Measurements from ENCODE around the gene F8A2. TPM values are rescaled to one million over a fixed set of nuclear protein-coding genes. Genes with fewer than 3 reads are reported as not detected.
"Not testable (repeated sequence)": the region's sequence is repeated elsewhere in the genome, so short reads cannot be mapped to it uniquely, and the experiment has no call there.

The F8A2 gene
- total and polyA plus RNA-seq, 2 of the 4 experiments (the other 2 are of a cell fraction), result not detected

- H3K36me3 ChIP-seq (ENCODE audit: control insufficient read depth, insufficient read depth, low read length); H2BK20ac ChIP-seq (ENCODE audit: low read depth, low read length); in situ Hi-C loops (cut with MboI; ENCODE audit: low sequenced_read_pairs); H3K9ac ChIP-seq (ENCODE audit: low read depth, low read length); H3K79me1 ChIP-seq (ENCODE audit: low read depth in 1 of 2, low read length in 2 of 2); dilution Hi-C loops (cut with HindIII; ENCODE audit: low sequenced_read_pairs, unreplicated experiment); H3K14ac ChIP-seq (replicated peaks; ENCODE audit: low read depth, low read length); H3K4ac ChIP-seq (ENCODE audit: low read depth, low read length); H3K18ac ChIP-seq (ENCODE audit: low read depth, low read length); H2BK5ac ChIP-seq (ENCODE audit: low read depth, low read length, poor library complexity, severe bottlenecking); H3K9me1 ChIP-seq (ENCODE audit: insufficient read depth, low read length); H3K56ac ChIP-seq (ENCODE audit: extremely low read depth, insufficient read depth, low read length); H3K27me3 ChIP-seq (ENCODE audit: control insufficient read depth, insufficient read depth, low read length); H4K91ac ChIP-seq (ENCODE audit: insufficient read depth, low read depth, low read length); H4K20me1 ChIP-seq (ENCODE audit: insufficient read depth, low read length); H4K8ac ChIP-seq (ENCODE audit: low read depth in 2 of 2, low read length in 2 of 2); ATAC-seq (ENCODE audit: low read depth); intact Hi-C loops (cut with micrococcal nuclease); CTCF ChIA-PET; POLR2A ChIA-PET (ENCODE audit: unreplicated experiment); H2AK9ac ChIP-seq (replicated peaks; ENCODE audit: low read depth, low read length, poor library complexity); BruUV-seq (replicated peaks); H3K9me3 ChIP-seq (ENCODE audit: control insufficient read depth, insufficient read depth, low read length); H3K4me2 ChIP-seq (ENCODE audit: low read depth, low read length); H4K5ac ChIP-seq (ENCODE audit: low read depth, low read length); DNase-seq; H2BK15ac ChIP-seq (ENCODE audit: low read depth, low read length); H2AK5ac ChIP-seq (ENCODE audit: low read depth, low read length); H3K27ac ChIP-seq (ENCODE audit: insufficient read depth, low read length); H3K23ac ChIP-seq (ENCODE audit: low read depth, low read length); H2BK120ac ChIP-seq (ENCODE audit: low read depth, low read length); H3K4me1 ChIP-seq (ENCODE audit: control insufficient read depth, insufficient read depth, low read length); H2AFZ ChIP-seq (replicated peaks; ENCODE audit: low read length, poor library complexity); H3K4me3 ChIP-seq (ENCODE audit: insufficient read depth, low read depth, low read length): not testable (repeated sequence)
- WGBS, 2 experiments (ENCODE audit: extremely low coverage in 2 of 2, insufficient read length in 1 of 2), result no CpG with 5 or more reads among the region's 7 CpGs
Observed at GRCh38 chrX:155379802-155380201, 2.1 kb upstream of the F8A2 start.

GRCh38 chrX:155382529-155382967 is 653 bp downstream of the F8A2 start:
- dilution Hi-C loops (cut with HindIII; ENCODE audit: low sequenced_read_pairs, unreplicated experiment); POLR2A ChIA-PET (ENCODE audit: unreplicated experiment); H3K14ac ChIP-seq (replicated peaks; ENCODE audit: low read depth, low read length); intact Hi-C loops (cut with micrococcal nuclease); H2BK5ac ChIP-seq (ENCODE audit: low read depth, low read length, poor library complexity, severe bottlenecking); H3K4ac ChIP-seq (ENCODE audit: low read depth, low read length); H3K4me3 ChIP-seq (ENCODE audit: insufficient read depth, low read depth, low read length); H2AFZ ChIP-seq (replicated peaks; ENCODE audit: low read length, poor library complexity); BruUV-seq (replicated peaks); H3K9ac ChIP-seq (ENCODE audit: low read depth, low read length); H2BK15ac ChIP-seq (ENCODE audit: low read depth, low read length); H3K4me1 ChIP-seq (ENCODE audit: control insufficient read depth, insufficient read depth, low read length); H3K27ac ChIP-seq (ENCODE audit: insufficient read depth, low read length); H3K36me3 ChIP-seq (ENCODE audit: control insufficient read depth, insufficient read depth, low read length); DNase-seq; H2AK5ac ChIP-seq (ENCODE audit: low read depth, low read length); H3K9me3 ChIP-seq (ENCODE audit: control insufficient read depth, insufficient read depth, low read length); H3K27me3 ChIP-seq (ENCODE audit: control insufficient read depth, insufficient read depth, low read length); H4K91ac ChIP-seq (ENCODE audit: insufficient read depth, low read depth, low read length); H3K79me1 ChIP-seq (ENCODE audit: low read depth in 1 of 2, low read length in 2 of 2); H4K20me1 ChIP-seq (ENCODE audit: insufficient read depth, low read length); H3K23ac ChIP-seq (ENCODE audit: low read depth, low read length); H4K5ac ChIP-seq (ENCODE audit: low read depth, low read length); in situ Hi-C loops (cut with MboI; ENCODE audit: low sequenced_read_pairs); H3K9me1 ChIP-seq (ENCODE audit: insufficient read depth, low read length); H3K56ac ChIP-seq (ENCODE audit: extremely low read depth, insufficient read depth, low read length); H2AK9ac ChIP-seq (replicated peaks; ENCODE audit: low read depth, low read length, poor library complexity); H4K8ac ChIP-seq (ENCODE audit: low read depth in 2 of 2, low read length in 2 of 2); H3K18ac ChIP-seq (ENCODE audit: low read depth, low read length); H2BK120ac ChIP-seq (ENCODE audit: low read depth, low read length); H2BK20ac ChIP-seq (ENCODE audit: low read depth, low read length); CTCF ChIA-PET; H3K4me2 ChIP-seq (ENCODE audit: low read depth, low read length): not testable (repeated sequence)
- ATAC-seq (ENCODE audit: low read depth), result peak; percentile 66
- WGBS, 2 experiments (ENCODE audit: extremely low coverage in 2 of 2, insufficient read length in 1 of 2), result no CpG with 5 or more reads among the region's 64 CpGs

Data from IMR-90 (cell line).